Stomach smooth muscle (tissue), 2 donors: ENCODE data around the gene UCK2.

Experiments used
- H3K27ac ChIP-seq: one replicate; pipeline ENCODE4 v1.7.0; 2013; ENCODE audit warnings: mild to moderate bottlenecking, low read length, inconsistent platforms
- H3K27me3 ChIP-seq, 2 donors: one replicate each; pipeline ENCODE4 v1.7.0; 2013; ENCODE audit warnings: low read length in 2 of 2; ENCODE audit not compliant: insufficient read depth in 2 of 2, control insufficient read depth in 1 of 2
- H3K36me3 ChIP-seq, 2 donors: one replicate each; pipeline ENCODE4 v1.7.0; 2013; ENCODE audit warnings: low read length in 2 of 2; ENCODE audit not compliant: control insufficient read depth in 2 of 2, insufficient read depth in 2 of 2
- H3K4me1 ChIP-seq: one replicate; pipeline ENCODE4 v1.7.0; 2013; ENCODE audit warnings: low read length; ENCODE audit not compliant: control insufficient read depth, insufficient read depth
- H3K4me3 ChIP-seq, 2 donors: one replicate each; pipeline ENCODE4 v1.7.0; 2013; ENCODE audit warnings: low read length in 2 of 2
- H3K9ac ChIP-seq, 2 donors: one replicate each; pipeline ENCODE4 v1.7.0; 2013; ENCODE audit warnings: low read length in 2 of 2, mild to moderate bottlenecking in 1 of 2
- H3K9me3 ChIP-seq, 2 donors: one replicate each; pipeline ENCODE4 v1.7.0; 2013; ENCODE audit warnings: low read length in 2 of 2; ENCODE audit not compliant: control insufficient read depth in 2 of 2
- donor health status: healthy.
- donor health status: Pancreatic carcinoma.

UCK2 gene

GRCh38 chr1:165856021-165856420, 28.6 kb downstream of the UCK2 start:
- Histone ChIP-seq H3K27ac (no peak overlapping the region), H3K36me3 (no peaks in the 10 kb centered on the region), H3K4me3 (no peak overlapping the region), H3K4me1 (peaks cover 2% of the 10 kb centered on the region), H3K27me3 (no peaks in the 10 kb centered on the region), H3K9ac (no peak overlapping the region), H3K9me3 (no peaks in the 10 kb centered on the region)

DNA sequence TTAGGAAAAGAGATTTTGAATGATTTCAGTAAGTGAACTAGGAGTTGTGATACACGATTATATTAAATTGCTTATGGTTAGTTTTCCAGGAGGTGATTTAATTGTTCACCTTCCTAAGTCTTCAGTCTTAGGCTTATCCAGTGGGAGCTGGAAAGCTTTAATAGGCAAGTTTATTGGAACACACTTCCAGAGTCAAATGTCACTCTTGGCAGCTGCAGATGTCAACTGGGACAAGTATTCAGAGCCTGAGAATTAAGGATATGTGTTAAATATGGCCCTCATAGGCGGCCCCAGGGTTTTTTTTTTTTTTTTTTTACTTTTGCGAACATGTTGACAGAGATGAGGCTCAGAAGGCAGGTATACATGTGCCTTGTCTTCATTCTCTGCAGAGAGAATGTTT, 29.2 kb downstream of the UCK2 start:
- no peak overlapping the region for H3K27ac ChIP-seq
- H3K9me3 ChIP-seq, result no peaks in the 10 kb centered on the region
- no peak overlapping the region for H3K9ac ChIP-seq
- H3K4me1 ChIP-seq, result peaks cover 2% of the 10 kb centered on the region
- no peak overlapping the region for H3K4me3 ChIP-seq
- no peaks in the 10 kb centered on the region for H3K27me3 ChIP-seq
- no peaks in the 10 kb centered on the region for H3K36me3 ChIP-seq

- Histone ChIP-seq H3K9me3 (no peaks in the 10 kb centered on the region), H3K27me3 (no peaks in the 10 kb centered on the region), H3K4me3 (no peak overlapping the region), H3K9ac (no peak overlapping the region), H3K36me3 (no peaks in the 10 kb centered on the region), H3K27ac (no peak overlapping the region), H3K4me1 (peaks cover 2% of the 10 kb centered on the region)
Observed at GRCh38 chr1:165857046-165857801, 29.8 kb downstream of the UCK2 start.

DNA sequence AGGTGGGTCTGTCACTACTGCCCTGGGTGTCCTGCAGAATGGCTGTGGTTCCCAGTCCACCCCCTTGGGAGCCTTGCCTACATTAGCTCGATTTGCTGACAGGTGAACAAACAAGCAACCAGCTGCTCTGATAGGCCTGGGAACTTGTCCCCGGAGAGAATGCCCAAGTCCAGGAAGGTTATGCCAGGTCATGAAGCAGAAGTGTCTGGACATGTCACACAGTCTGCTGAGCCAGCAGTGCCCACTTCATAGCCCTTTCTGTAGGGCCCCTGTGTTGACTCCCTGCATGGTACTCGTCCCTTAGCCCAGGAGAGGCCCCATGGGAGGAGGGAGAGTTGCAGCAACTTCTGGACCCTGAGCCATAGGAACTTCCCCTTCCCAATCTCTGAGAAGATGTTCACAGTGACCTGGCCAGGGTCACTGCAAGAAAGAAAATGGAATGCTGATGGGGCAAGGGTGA, 31.0 kb downstream of the UCK2 start:
- Histone ChIP-seq H3K4me1 (peaks cover 2% of the 10 kb centered on the region), H3K27ac (no peak overlapping the region), H3K9ac (no peak overlapping the region), H3K4me3 (no peak overlapping the region), H3K36me3 (no peaks in the 10 kb centered on the region), H3K9me3 (no peaks in the 10 kb centered on the region), H3K27me3 (no peaks in the 10 kb centered on the region)

GRCh38 chr1:165858967-165859845, 31.8 kb downstream of the UCK2 start:
- no peak overlapping the region for H3K27ac ChIP-seq
- no peaks in the 10 kb centered on the region for H3K27me3 ChIP-seq
- H3K9ac ChIP-seq, result no peak overlapping the region
- no peak overlapping the region for H3K4me3 ChIP-seq
- H3K36me3 ChIP-seq, result no peaks in the 10 kb centered on the region
- no peaks in the 10 kb centered on the region for H3K4me1 ChIP-seq
- no peaks in the 10 kb centered on the region for H3K9me3 ChIP-seq

DNA sequence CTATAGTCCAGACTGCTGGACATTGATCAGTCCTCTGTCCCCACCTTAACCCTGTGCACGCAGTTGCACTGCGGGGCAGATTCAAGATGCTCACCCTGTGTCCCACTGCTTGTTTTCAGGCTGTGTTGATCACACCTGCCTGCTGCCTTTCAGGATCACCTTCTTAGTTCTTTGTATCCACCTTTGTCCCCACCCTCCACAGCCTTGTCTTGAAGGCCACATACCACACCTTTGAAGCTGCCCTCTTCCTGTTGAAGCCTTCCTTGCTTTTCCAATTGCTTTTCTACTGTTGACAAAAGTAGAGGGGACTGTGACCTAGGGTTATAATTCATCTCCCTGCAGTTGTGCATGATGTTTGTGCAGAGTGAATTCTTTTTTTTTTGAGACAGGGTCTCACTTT, 32.7 kb downstream of the UCK2 start:
- Histone ChIP-seq H3K4me1 (no peaks in the 10 kb centered on the region), H3K4me3 (no peak overlapping the region), H3K27ac (no peak overlapping the region), H3K9ac (no peak overlapping the region), H3K36me3 (no peaks in the 10 kb centered on the region), H3K9me3 (no peaks in the 10 kb centered on the region), H3K27me3 (no peaks in the 10 kb centered on the region)

GRCh38 chr1:165861911-165862310, 34.5 kb downstream of the UCK2 start:
- no peak overlapping the region for H3K4me3 ChIP-seq
- H3K27ac ChIP-seq, result no peak overlapping the region
- no peaks in the 10 kb centered on the region for H3K36me3 ChIP-seq
- no peaks in the 10 kb centered on the region for H3K4me1 ChIP-seq
- H3K9ac ChIP-seq, result no peak overlapping the region
- no peaks in the 10 kb centered on the region for H3K9me3 ChIP-seq
- H3K27me3 ChIP-seq, result no peaks in the 10 kb centered on the region

DNA sequence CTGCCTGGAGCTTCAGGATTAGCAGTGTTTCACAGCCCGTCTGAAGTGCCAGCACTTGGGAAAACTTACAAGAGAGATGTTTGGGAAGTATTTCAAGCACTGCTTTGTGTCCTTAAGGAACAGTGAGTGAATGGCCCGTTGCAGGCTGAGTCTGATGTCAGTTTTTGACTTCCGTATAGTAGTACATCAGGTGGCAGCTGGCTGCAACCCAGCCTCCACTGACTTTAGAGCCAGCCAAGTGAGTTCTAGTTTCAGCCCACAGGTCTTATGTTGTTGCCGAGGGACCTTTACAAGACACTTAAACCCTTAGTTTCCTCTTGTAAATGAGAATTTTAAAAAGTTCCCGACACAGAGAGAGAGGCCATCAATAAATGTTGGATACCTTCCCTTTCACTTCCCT, 35.0 kb downstream of the UCK2 start:
- H3K4me3 ChIP-seq, result no peak overlapping the region
- H3K36me3 ChIP-seq, result no peaks in the 10 kb centered on the region
- no peaks in the 10 kb centered on the region for H3K9me3 ChIP-seq
- no peaks in the 10 kb centered on the region for H3K27me3 ChIP-seq
- H3K27ac ChIP-seq, result no peak overlapping the region
- H3K9ac ChIP-seq, result no peak overlapping the region
- no peaks in the 10 kb centered on the region for H3K4me1 ChIP-seq

DNA sequence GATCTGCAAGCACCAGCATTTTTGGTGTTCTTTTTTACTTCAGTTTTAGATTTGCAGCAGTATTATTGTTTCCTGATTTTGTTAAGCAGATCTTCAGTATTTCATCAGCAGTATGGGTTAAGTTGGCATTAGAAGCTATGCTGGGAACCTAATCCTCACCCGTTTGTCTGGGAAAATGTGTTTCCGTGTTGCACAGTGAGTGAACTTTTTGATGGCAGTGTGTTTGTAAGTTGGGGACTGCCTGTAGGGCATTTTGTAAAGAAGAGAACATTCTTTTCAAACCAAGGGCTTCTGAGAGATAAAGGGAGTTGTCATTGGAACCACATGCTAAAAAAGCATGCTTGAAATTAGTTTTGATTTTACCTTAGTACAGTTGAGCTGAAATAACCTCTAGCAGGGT, 35.9 kb downstream of the UCK2 start:
- no peaks in the 10 kb centered on the region for H3K9me3 ChIP-seq
- H3K4me3 ChIP-seq, result no peak overlapping the region
- no peaks in the 10 kb centered on the region for H3K27me3 ChIP-seq
- no peak overlapping the region for H3K9ac ChIP-seq
- no peaks in the 10 kb centered on the region for H3K4me1 ChIP-seq
- no peaks in the 10 kb centered on the region for H3K36me3 ChIP-seq
- H3K27ac ChIP-seq, result no peak overlapping the region

- no peak overlapping the region for H3K9ac ChIP-seq
- H3K4me3 ChIP-seq, result no peak overlapping the region
- H3K27me3 ChIP-seq, result no peaks in the 10 kb centered on the region
- H3K27ac ChIP-seq, result no peak overlapping the region
- H3K4me1 ChIP-seq, result no peaks in the 10 kb centered on the region
- H3K9me3 ChIP-seq, result no peaks in the 10 kb centered on the region
- no peaks in the 10 kb centered on the region for H3K36me3 ChIP-seq
Observed at GRCh38 chr1:165865633-165866340, 38.4 kb downstream of the UCK2 start.
